Thyroid gland (tissue), 4 donors: ENCODE measurements around the gene PDE10A. TPM values are rescaled to one million over a fixed set of nuclear protein-coding genes. Genes with fewer than 3 reads are reported as not detected.

Source experiments
- DNase-seq, 2 donors: peaks; one replicate each; pipeline ENCODE4 v3.0.0-alpha.2; 2019
- H3K27ac ChIP-seq, 3 donors: fragments of 200-600 bp; sonication (generic); 1 replicate in 2 of 3; 2 replicates in 1 of 3; pipeline ENCODE4 v1.5.1; 2016 to 2019; ENCODE audit warnings: mild to moderate bottlenecking in 1 of 3, moderate library complexity in 1 of 3
- H3K27me3 ChIP-seq: fragments of 200-600 bp; sonication (generic); one replicate; pipeline ENCODE4 v1.5.1; 2019
- H3K36me3 ChIP-seq, 2 donors: fragments of 200-600 bp; sonication (generic); one replicate each; pipeline ENCODE4 v1.5.1; 2016 to 2019
- H3K4me1 ChIP-seq, 2 donors: fragments of 200-600 bp; sonication (generic); one replicate each; pipeline ENCODE4 v1.5.1; 2017 to 2019
- H3K4me3 ChIP-seq, 3 donors: fragments of 200-600 bp; sonication (generic); replicated peaks in 1 of 3; 1 replicate in 2 of 3; 2 replicates in 1 of 3; pipeline ENCODE4 v1.5.1; 2016; ENCODE audit warnings: mild to moderate bottlenecking in 1 of 3
- H3K9me3 ChIP-seq: fragments of 200-600 bp; sonication (generic); one replicate; pipeline ENCODE4 v1.5.1; 2017
- CTCF ChIP-seq, 6 experiments: fragments of 200-600 bp in 3 of 6; fragments of 450-650 bp in 3 of 6; sonication (generic) in 3 of 6; IDR thresholded peaks; one replicate each; pipeline ENCODE4 v1.5.1; 2016 to 2019; ENCODE audit warnings: antibody characterized with exemption in 6 of 6, mild to moderate bottlenecking in 2 of 6, inconsistent platforms in 1 of 6, moderate library complexity in 1 of 6
- POLR2A ChIP-seq, 2 donors: fragments of 450-650 bp; IDR thresholded peaks; one replicate each; pipeline ENCODE4 v1.6.1; 2017; ENCODE audit warnings: antibody characterized with exemption in 2 of 2, mild to moderate bottlenecking in 2 of 2, moderate library complexity in 1 of 2
- WGBS, 2 donors: methylation state at CpG; one replicate each; pipeline ENCODE4 v1.1.5; 2017; 5-methylcytosine and 5-hydroxymethylcytosine counted together
- intact Hi-C: fragments of 100-400 bp; cut with DNase I; formaldehyde crosslinking; loops from one replicate; pipeline ENCODE4 v1.15.1; 2023
- total RNA-seq, 4 donors: library from RNA; depleted of rRNA; stranded (reverse); fragments of >200 nt; gene quantifications; one replicate each; pipeline ENCODE4 v1.2.3, GENCODE V29; 2016

The PDE10A gene
- total RNA-seq, 4 donors from 2014 or later = 17.1 to 25.9 (median 20.7) TPM

- DNase-seq = no peak
- peaks cover 0 to 2% of the 10 kb centered on the region in 2 donors for H3K4me1 ChIP-seq
- no peaks in the 10 kb centered on the region for H3K27me3 ChIP-seq
- no peak overlapping the region for H3K27ac ChIP-seq
- no peaks in the 10 kb centered on the region for H3K9me3 ChIP-seq
- WGBS, 2 donors = 83 to 87% methylated on average over 20 of the region's 20 CpGs
- intact Hi-C loops = no loop called here
- no peaks in the 10 kb centered on the region for H3K36me3 ChIP-seq
- TF ChIP-seq POLR2A (IDR thresholded peaks at IDR 0.05) (no peak), CTCF (IDR thresholded peaks at IDR 0.05) (no peak)
- H3K4me3 ChIP-seq = no peak overlapping the region
Observed at GRCh38 chr6:165674155-165675029, 11.4 kb upstream of the PDE10A start.

- Histone ChIP-seq H3K36me3 (no peaks in the 10 kb centered on the region), H3K4me1 (no peaks in the 10 kb centered on the region), H3K27ac (no peak overlapping the region), H3K27me3 (no peaks in the 10 kb centered on the region), H3K4me3 (no peak overlapping the region), H3K9me3 (no peaks in the 10 kb centered on the region)
- no peak for TF ChIP-seq POLR2A (IDR thresholded peaks at IDR 0.05)
- no peak for TF ChIP-seq CTCF (IDR thresholded peaks at IDR 0.05)
- intact Hi-C loops = no loop called here
- DNase-seq = no peak
- WGBS, 2 donors = 57 to 65% methylated on average over 6 of the region's 6 CpGs
Observed at GRCh38 chr6:165671222-165671768, 8.3 kb upstream of the PDE10A start.

- H3K27ac ChIP-seq = no peak overlapping the region
- H3K4me1 ChIP-seq = peaks cover 0 to 6% of the 10 kb centered on the region in 2 donors
- TF ChIP-seq POLR2A (IDR thresholded peaks at IDR 0.05) = no peak
- no peak for TF ChIP-seq CTCF (IDR thresholded peaks at IDR 0.05)
- intact Hi-C loops = loop anchor here (10.0 kb wide), 1 partner anchor 224 kb away; no protein-coding TSS in a partner anchor
- no peaks in the 10 kb centered on the region for H3K9me3 ChIP-seq
- H3K4me3 ChIP-seq = no peak overlapping the region
- no peaks in the 10 kb centered on the region for H3K36me3 ChIP-seq
- DNase-seq = no peak
- no peaks in the 10 kb centered on the region for H3K27me3 ChIP-seq
- WGBS, 2 donors = 82 to 92% methylated on average over 8 of the region's 8 CpGs
Observed at GRCh38 chr6:165668951-165669350, 5.9 kb upstream of the PDE10A start.

GRCh38 chr6:165665384-165665672 is 2.3 kb upstream of the PDE10A start:
- H3K4me3 ChIP-seq = no peak overlapping the region
- no peaks in the 10 kb centered on the region for H3K9me3 ChIP-seq
- intact Hi-C loops = loop anchor here (10.0 kb wide), 1 partner anchor 221 kb away; no protein-coding TSS in a partner anchor
- H3K27me3 ChIP-seq = no peaks in the 10 kb centered on the region
- no peak overlapping the region for H3K27ac ChIP-seq
- TF ChIP-seq CTCF (IDR thresholded peaks at IDR 0.05) = no peak
- TF ChIP-seq POLR2A (IDR thresholded peaks at IDR 0.05) = no peak
- no peak for DNase-seq
- WGBS, 2 donors = 19 to 20% methylated on average over 4 of the region's 4 CpGs
- no peaks in the 10 kb centered on the region for H3K36me3 ChIP-seq
- H3K4me1 ChIP-seq = peaks cover 1 to 7% of the 10 kb centered on the region in 2 donors
